PFSK-1 (cell line): Measurements from ENCODE around the gene PDGFD.

Source experiments
- FOXP2 ChIP-seq: optimal IDR thresholded peaks from 2 replicates; pipeline ENCODE3; 2011; ENCODE audit warnings: borderline replicate concordance, control low read depth, inconsistent platforms; ENCODE audit not compliant: insufficient read depth; ENCODE audit errors: extremely low read length, extremely low read depth
- POLR2AphosphoS5 ChIP-seq: IDR thresholded peaks from 2 replicates; pipeline ENCODE4 v1.6.1; 2012; ENCODE audit warnings: low read depth, mild to moderate bottlenecking, control low read depth, low read length, moderate library complexity
- SIN3A ChIP-seq: IDR thresholded peaks from 2 replicates; pipeline ENCODE4 v1.6.1; 2012; ENCODE audit warnings: mild to moderate bottlenecking, low read length, moderate library complexity, borderline replicate concordance; ENCODE audit not compliant: insufficient read depth
- TAF1 ChIP-seq: IDR thresholded peaks from 2 replicates; pipeline ENCODE4 v1.6.1; 2012; ENCODE audit warnings: low read length, control low read depth, borderline replicate concordance; ENCODE audit not compliant: insufficient read depth
- TF ChIP-seq, protein P1 (sequence below), 2 experiments: IDR thresholded peaks; 2 replicates each; pipeline versions ENCODE4 v1.6.1 to v1.8.0; 2011 to 2012; ENCODE audit warnings: low read depth in 2 of 2, low read length in 2 of 2, control low read depth in 1 of 2, inconsistent platforms in 1 of 2, mild to moderate bottlenecking in 1 of 2, moderate library complexity in 1 of 2; ENCODE audit not compliant: insufficient read depth in 1 of 2

The PDGFD gene

DNA sequence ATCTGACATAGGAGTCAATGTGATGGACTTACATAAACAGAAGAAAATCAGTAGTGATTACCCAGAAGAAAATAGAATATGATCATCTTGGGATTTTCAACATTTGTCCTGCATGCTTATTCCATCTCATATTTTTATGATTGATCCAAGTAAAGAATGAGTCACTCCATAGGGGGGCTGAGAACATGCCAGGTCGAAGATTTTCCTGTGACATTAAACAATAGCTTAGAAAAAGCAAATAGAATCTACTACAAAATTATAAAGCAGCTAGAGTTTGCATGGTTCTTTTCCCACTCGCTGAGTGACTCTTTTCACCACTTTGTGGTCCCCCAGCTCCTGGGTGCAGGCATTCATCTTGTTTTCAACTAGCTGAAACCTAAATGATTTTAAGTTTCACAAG, 71.2 kb downstream of the PDGFD start:
- no peak for TF ChIP-seq POLR2AphosphoS5
- TF ChIP-seq, protein P1, sequence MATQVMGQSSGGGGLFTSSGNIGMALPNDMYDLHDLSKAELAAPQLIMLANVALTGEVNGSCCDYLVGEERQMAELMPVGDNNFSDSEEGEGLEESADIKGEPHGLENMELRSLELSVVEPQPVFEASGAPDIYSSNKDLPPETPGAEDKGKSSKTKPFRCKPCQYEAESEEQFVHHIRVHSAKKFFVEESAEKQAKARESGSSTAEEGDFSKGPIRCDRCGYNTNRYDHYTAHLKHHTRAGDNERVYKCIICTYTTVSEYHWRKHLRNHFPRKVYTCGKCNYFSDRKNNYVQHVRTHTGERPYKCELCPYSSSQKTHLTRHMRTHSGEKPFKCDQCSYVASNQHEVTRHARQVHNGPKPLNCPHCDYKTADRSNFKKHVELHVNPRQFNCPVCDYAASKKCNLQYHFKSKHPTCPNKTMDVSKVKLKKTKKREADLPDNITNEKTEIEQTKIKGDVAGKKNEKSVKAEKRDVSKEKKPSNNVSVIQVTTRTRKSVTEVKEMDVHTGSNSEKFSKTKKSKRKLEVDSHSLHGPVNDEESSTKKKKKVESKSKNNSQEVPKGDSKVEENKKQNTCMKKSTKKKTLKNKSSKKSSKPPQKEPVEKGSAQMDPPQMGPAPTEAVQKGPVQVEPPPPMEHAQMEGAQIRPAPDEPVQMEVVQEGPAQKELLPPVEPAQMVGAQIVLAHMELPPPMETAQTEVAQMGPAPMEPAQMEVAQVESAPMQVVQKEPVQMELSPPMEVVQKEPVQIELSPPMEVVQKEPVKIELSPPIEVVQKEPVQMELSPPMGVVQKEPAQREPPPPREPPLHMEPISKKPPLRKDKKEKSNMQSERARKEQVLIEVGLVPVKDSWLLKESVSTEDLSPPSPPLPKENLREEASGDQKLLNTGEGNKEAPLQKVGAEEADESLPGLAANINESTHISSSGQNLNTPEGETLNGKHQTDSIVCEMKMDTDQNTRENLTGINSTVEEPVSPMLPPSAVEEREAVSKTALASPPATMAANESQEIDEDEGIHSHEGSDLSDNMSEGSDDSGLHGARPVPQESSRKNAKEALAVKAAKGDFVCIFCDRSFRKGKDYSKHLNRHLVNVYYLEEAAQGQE (IDR thresholded peaks at IDR 0.05; ENCODE audit: insufficient read depth in 1 of 2, low read depth in 2 of 2, low read length in 2 of 2), result no peak
- no peak for TF ChIP-seq TAF1
- TF ChIP-seq FOXP2, result no peak
- no peak for TF ChIP-seq SIN3A

DNA sequence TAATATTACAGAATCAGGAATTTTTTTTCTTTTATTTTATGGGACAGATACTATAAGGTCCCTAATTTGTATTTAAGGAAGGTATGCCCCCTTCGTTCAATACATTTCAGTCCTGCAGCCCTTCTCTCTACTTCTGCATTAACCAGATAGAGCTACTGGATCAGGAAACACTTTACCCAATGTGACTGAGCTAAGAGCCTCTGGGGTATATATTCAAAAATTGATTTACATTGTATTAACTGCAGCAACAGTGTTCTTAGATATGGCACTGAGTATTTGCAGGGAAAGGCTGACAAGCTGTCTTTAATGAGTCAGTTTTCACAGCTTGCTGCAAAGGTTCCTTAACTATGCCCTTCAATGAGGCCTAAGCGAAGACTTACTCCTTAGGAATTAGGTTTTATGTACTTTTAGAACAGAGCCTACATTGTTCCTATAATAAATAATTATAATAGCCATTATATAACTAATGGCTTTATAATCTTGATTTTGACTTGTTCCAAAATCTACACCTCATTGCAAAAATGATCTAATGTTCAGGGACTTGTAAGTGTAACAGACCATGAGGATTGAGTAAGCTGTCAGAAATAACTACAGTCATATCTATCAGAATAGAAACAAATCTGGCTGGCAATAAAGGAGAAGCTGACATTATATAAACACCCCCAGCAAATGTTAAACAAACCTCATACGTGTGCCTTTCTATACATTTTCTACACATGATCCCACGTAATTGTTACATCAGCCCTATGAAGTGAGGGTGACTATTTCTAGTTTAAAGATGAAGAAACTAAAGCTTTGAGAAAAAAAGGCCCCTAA, 72.5 kb downstream of the PDGFD start:
- TF ChIP-seq FOXP2 (no peak), TAF1 (no peak), SIN3A (no peak), POLR2AphosphoS5 (no peak)
- TF ChIP-seq, protein P1 (IDR thresholded peaks at IDR 0.05; ENCODE audit: insufficient read depth in 1 of 2, low read depth in 2 of 2, low read length in 2 of 2), result no peak

DNA sequence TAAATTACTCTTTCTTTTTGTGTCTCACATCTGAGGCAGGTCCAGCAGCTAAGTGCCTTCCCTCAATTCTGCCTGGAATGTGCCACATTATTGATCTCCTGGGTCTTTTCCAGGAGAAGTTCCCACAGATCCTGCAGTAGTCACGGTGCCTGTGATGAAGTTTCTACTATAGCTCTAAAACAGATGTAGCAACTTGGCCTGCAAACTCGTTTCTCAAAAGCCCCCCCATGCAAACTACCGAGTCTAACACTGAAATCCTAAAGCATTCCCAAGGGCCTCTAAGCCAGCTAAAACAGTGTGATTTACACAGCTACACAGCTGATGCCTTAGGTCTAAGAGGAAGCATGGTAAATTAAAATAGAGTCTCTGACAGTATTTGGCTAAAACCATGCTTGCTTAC, 73.2 kb downstream of the PDGFD start:
- TF ChIP-seq SIN3A (no peak), FOXP2 (no peak), POLR2AphosphoS5 (no peak), TAF1 (no peak)
- TF ChIP-seq, protein P1 (IDR thresholded peaks at IDR 0.05; ENCODE audit: insufficient read depth in 1 of 2, low read depth in 2 of 2, low read length in 2 of 2), result no peak

DNA sequence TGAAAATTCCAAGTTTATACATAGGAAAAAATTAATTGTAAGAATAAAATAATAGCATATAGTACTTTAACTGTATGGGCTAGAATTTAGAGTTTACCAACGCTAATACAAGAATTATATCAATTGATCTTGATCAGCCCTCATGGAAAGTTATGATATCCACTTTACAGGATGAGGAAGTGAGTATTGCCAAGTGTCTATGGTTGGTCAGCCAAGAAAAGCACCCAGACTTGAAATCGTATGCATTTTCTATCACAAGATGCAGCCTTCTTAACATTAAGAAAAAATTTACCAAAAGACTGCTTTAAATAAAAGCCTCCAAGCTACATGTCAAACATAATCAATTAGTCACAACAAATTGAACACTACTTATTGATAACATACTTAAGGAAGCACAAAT, 74.5 kb downstream of the PDGFD start:
- no peak for TF ChIP-seq FOXP2
- TF ChIP-seq, protein P1 (IDR thresholded peaks at IDR 0.05; ENCODE audit: insufficient read depth in 1 of 2, low read depth in 2 of 2, low read length in 2 of 2), result no peak
- no peak for TF ChIP-seq TAF1
- no peak for TF ChIP-seq SIN3A
- TF ChIP-seq POLR2AphosphoS5, result no peak
